ENCODE data around the gene MFSD2A. TPM values are rescaled to one million over a fixed set of nuclear protein-coding genes. Genes with fewer than 3 reads are reported as not detected.

MFSD2A gene
- total RNA-seq, 1 donor from 2014 or later: 4.6 TPM

DNA sequence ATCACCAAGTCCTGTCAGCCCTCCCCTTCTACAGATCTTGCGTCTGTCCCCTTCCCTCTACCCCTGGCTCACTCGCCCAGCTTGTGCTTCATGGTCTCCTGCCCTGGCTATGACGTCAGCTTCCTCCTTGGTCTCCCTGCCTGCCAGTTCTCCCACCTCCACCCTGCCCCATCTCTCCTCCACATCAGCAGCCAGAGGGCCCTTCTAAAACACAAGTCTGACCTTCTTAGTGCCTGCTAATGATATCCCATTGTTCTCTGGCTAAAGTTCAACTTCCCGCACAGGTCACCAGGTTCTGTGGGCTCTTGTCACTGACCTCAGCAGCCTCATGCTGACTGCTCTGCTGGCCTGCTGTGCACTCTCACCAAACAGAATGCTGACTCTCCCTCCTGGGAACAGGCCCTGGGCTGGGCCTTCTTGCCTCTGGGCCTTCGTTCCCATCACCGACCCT lies 28.6 kb upstream of the MFSD2A start:
- TF ChIP-seq, protein P1, sequence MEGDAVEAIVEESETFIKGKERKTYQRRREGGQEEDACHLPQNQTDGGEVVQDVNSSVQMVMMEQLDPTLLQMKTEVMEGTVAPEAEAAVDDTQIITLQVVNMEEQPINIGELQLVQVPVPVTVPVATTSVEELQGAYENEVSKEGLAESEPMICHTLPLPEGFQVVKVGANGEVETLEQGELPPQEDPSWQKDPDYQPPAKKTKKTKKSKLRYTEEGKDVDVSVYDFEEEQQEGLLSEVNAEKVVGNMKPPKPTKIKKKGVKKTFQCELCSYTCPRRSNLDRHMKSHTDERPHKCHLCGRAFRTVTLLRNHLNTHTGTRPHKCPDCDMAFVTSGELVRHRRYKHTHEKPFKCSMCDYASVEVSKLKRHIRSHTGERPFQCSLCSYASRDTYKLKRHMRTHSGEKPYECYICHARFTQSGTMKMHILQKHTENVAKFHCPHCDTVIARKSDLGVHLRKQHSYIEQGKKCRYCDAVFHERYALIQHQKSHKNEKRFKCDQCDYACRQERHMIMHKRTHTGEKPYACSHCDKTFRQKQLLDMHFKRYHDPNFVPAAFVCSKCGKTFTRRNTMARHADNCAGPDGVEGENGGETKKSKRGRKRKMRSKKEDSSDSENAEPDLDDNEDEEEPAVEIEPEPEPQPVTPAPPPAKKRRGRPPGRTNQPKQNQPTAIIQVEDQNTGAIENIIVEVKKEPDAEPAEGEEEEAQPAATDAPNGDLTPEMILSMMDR (IDR thresholded peaks at IDR 0.05; ENCODE audit: insufficient read depth, low read length, poor library complexity, severe bottlenecking): no peak
- Histone ChIP-seq H3K4me3 (ENCODE audit: low read depth, low read length) (no peak overlapping the region), H3K27me3 (ENCODE audit: control insufficient read depth, insufficient read depth, low read length) (peaks cover 4% of the 10 kb centered on the region), H3K36me3 (ENCODE audit: control insufficient read depth, insufficient read depth, low read length) (no peaks in the 10 kb centered on the region)
- no peak for DNase-seq (ENCODE audit: low read depth)

DNA sequence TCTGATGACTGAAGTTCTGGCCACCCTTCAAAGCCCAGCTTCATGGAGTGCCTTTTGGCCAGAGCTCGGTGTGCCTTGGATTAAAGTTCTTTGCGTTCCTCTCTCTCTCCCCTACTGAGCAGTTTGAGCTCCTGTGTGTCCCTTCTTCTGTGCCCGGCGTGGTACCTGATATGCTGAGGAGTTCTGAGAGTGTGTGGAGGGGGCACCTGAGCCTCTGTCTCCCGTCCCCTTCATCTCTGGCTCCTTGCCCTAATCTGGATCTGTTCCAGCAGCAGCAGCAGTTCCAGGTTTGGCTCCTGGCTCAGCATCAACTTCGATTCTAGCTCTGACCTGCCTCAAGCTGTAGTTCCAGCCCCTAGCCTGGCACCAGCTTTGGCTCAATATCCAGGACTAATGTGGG lies 28.1 kb upstream of the MFSD2A start:
- Histone ChIP-seq H3K4me3 (ENCODE audit: low read depth, low read length) (no peak overlapping the region), H3K36me3 (ENCODE audit: control insufficient read depth, insufficient read depth, low read length) (no peaks in the 10 kb centered on the region), H3K27me3 (ENCODE audit: control insufficient read depth, insufficient read depth, low read length) (peaks cover 4% of the 10 kb centered on the region)
- TF ChIP-seq, protein P1 (IDR thresholded peaks at IDR 0.05; ENCODE audit: insufficient read depth, low read length, poor library complexity, severe bottlenecking): no peak
- no peak for DNase-seq (ENCODE audit: low read depth)

DNA sequence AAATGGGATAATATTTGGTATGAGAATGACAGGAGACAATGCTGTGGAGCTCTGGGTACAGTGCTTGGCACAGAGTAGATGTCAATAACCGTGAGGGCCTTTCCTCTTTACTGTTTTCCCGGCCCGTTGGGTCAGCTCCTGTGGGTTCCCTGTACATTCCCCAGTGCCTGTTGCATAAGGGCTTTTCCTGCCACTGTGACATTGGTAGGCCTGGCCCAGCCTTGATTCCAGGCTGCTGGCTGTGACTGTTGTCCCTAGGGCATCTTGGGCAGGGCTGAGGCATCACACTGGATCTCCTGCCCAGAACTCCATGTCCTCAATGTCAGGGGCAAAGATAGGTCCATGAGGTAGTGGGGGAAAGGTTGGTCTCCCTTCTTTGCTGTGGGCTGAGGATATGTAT lies 27.4 kb upstream of the MFSD2A start:
- no peaks in the 10 kb centered on the region for H3K36me3 ChIP-seq (ENCODE audit: control insufficient read depth, insufficient read depth, low read length)
- TF ChIP-seq, protein P1 (IDR thresholded peaks at IDR 0.05; ENCODE audit: insufficient read depth, low read length, poor library complexity, severe bottlenecking): no peak
- H3K4me3 ChIP-seq (ENCODE audit: low read depth, low read length): no peak overlapping the region
- no peak for DNase-seq (ENCODE audit: low read depth)
- H3K27me3 ChIP-seq (ENCODE audit: control insufficient read depth, insufficient read depth, low read length): no peaks in the 10 kb centered on the region

DNA sequence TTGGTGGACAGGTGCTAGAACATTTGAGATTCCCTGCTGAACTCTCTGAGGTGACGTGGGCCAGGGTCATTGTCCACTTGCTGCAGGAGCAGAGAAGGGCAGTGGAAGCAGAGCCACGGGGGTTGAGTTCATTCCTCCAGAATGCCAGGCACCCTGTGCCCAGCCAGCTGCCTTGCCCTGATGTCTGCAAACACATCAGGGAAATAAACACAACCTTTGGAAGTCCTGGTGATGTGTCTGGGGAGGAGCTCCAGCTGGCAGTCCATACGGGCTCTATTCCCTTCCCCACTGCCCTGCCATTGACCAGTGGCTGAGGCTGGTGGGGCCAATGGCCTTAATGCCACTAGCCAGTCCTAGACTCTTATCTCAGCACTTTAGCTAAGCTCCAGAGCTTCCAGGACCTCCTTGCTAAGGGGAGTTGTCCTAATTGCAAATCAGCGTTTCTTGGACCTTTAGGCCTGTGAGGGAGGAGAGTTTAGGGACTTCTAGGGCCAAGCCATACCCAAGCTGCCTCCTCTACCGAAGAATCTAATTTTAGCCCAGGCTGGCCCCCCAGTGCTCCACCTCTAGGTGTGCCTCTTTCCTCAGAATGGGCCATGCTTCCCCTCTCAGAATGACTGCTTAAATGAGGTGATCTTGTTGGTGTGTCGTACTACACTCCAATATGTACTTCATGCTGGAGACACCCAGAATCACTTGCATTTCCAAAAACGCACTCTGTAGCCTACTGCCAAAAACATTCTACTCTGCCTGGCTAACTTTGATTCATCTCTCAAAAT lies 25.9 kb upstream of the MFSD2A start:
- no peaks in the 10 kb centered on the region for H3K27me3 ChIP-seq (ENCODE audit: control insufficient read depth, insufficient read depth, low read length)
- no peak for DNase-seq (ENCODE audit: low read depth)
- H3K36me3 ChIP-seq (ENCODE audit: control insufficient read depth, insufficient read depth, low read length): no peaks in the 10 kb centered on the region
- H3K4me3 ChIP-seq (ENCODE audit: low read depth, low read length): no peak overlapping the region
- TF ChIP-seq, protein P1 (IDR thresholded peaks at IDR 0.05; ENCODE audit: insufficient read depth, low read length, poor library complexity, severe bottlenecking): no peak

DNA sequence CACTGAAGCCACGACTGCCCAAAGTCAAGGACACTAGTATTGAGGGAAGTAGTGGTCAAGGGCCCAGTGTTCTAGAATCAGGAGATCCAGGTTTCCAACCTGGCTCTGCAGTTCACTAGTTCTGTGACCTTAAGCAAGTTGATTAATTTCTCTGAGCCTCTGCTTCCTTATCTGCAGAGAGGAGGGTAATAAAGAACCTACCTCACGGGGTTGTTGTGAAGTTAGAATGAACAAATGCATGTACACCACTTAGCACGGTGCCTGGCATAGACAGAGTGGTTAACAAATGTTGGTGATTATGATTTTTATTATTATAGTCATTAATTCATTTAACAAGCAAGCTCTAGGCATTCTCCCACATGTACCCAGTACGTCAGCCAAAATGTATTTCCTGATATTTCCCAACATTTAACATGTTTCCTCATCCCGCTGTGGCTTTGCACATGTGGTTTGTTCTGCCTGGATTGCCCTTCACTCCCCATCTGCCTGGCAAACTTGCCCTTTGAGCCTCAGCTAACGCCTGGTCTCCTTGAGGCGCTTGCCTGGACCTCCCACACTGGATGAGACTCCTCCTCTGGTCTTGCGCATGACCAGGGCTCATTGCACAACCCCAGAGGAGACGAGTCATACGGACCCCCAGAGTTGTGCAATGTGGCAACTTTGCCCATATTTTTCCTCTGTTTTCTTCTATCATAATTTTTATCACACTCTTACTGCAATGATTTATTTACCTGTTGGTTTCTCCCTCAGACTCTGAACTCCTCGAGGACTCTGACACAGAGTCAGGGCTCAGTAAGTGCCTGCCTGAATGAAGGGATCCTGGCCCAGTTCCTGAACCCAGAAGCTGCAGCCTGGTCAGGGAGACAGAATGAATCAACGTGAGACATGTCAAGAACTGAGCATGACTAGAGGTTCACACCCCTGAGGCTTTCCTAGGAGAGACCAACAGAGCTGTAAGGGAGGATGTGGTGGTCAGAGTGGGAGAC lies 20.7 kb upstream of the MFSD2A start:
- TF ChIP-seq, protein P1 (IDR thresholded peaks at IDR 0.05; ENCODE audit: insufficient read depth, low read length, poor library complexity, severe bottlenecking): no peak
- peak; percentile 85 for DNase-seq (ENCODE audit: low read depth)
- Histone ChIP-seq H3K36me3 (ENCODE audit: control insufficient read depth, insufficient read depth, low read length) (no peaks in the 10 kb centered on the region), H3K4me3 (ENCODE audit: low read depth, low read length) (no peak overlapping the region), H3K27me3 (ENCODE audit: control insufficient read depth, insufficient read depth, low read length) (no peaks in the 10 kb centered on the region)

Data from kidney epithelial cell (primary cell).